T-helper 1 cell treated with Interleukin-12 subunit alpha and Interleukin-12 subunit beta and Interleukin-4 antibody, amounts not matched to agents 30 μg/mL and 1 μg/mL, for 36 hours (primary cell): ENCODE measurements around the gene SLC6A8.
A peak's percentile ranks its signal among the peaks of the same experiment; 100 is the strongest.

Source experiments
- H3K27ac Mint-ChIP-seq: one replicate; pipeline ENCODE4 v1.8.0; 2021; ENCODE audit warnings: mild to moderate bottlenecking, mixed read lengths
- H3K27me3 Mint-ChIP-seq: one replicate; pipeline ENCODE4 v1.8.0; 2021; ENCODE audit warnings: low read depth, mixed read lengths
- H3K36me3 Mint-ChIP-seq: one replicate; pipeline ENCODE4 v1.8.0; 2021; ENCODE audit warnings: low read depth, mixed read lengths
- H3K4me1 Mint-ChIP-seq: one replicate; pipeline ENCODE4 v1.8.0; 2021; ENCODE audit warnings: low read depth, mixed read lengths
- H3K4me3 Mint-ChIP-seq: one replicate; pipeline ENCODE4 v1.8.0; 2021; ENCODE audit warnings: mild to moderate bottlenecking, moderate library complexity, mixed read lengths
- H3K9me3 Mint-ChIP-seq: one replicate; pipeline ENCODE4 v1.8.0; 2021; ENCODE audit warnings: mixed read lengths

SLC6A8 gene

GRCh38 chrX:153687121-153688039 lies at the start of gene SLC6A8:
TSS of gene SLC6A8 (plus strand) at chrX:153687926. CDS start at chrX:153688575, 649 bp downstream.
- Mint-ChIP-seq H3K9me3 (no peaks in the 10 kb centered on the region), H3K36me3 (no peaks in the 10 kb centered on the region), H3K27ac (no peak within 1 kb of the TSS), H3K4me1 (no peaks in the 10 kb centered on the region), H3K27me3 (peaks cover 25% of the 10 kb centered on the region), H3K4me3 (peak within 1 kb of the TSS; percentile 74)

- Mint-ChIP-seq H3K4me1 (peaks cover 5% of the 10 kb centered on the region), H3K9me3 (no peaks in the 10 kb centered on the region), H3K27ac (no peak overlapping the region), H3K4me3 (no peak overlapping the region), H3K36me3 (no peaks in the 10 kb centered on the region), H3K27me3 (peaks cover 15% of the 10 kb centered on the region)
Observed at GRCh38 chrX:153638041-153638371, 49.7 kb upstream of the SLC6A8 start.

- H3K27me3 Mint-ChIP-seq: peaks cover 17% of the 10 kb centered on the region
- H3K4me1 Mint-ChIP-seq: peaks cover 5% of the 10 kb centered on the region
- no peaks in the 10 kb centered on the region for H3K9me3 Mint-ChIP-seq
- H3K4me3 Mint-ChIP-seq: no peak overlapping the region
- H3K27ac Mint-ChIP-seq: no peak overlapping the region
- H3K36me3 Mint-ChIP-seq: no peaks in the 10 kb centered on the region
Observed at GRCh38 chrX:153638436-153639176, 49.1 kb upstream of the SLC6A8 start.

GRCh38 chrX:153639177-153640044 lies 48.3 kb upstream of the SLC6A8 start:
- H3K27me3 Mint-ChIP-seq: peaks cover 17% of the 10 kb centered on the region
- no peaks in the 10 kb centered on the region for H3K36me3 Mint-ChIP-seq
- no peak overlapping the region for H3K27ac Mint-ChIP-seq
- H3K4me1 Mint-ChIP-seq: peaks cover 5% of the 10 kb centered on the region
- H3K9me3 Mint-ChIP-seq: no peaks in the 10 kb centered on the region
- no peak overlapping the region for H3K4me3 Mint-ChIP-seq

- Mint-ChIP-seq H3K4me3 (no peak overlapping the region), H3K27me3 (peaks cover 23% of the 10 kb centered on the region)
Observed at GRCh38 chrX:153640045-153640686, 47.6 kb upstream of the SLC6A8 start.

GRCh38 chrX:153640736-153641575 lies 46.8 kb upstream of the SLC6A8 start:
- no peak overlapping the region for H3K4me3 Mint-ChIP-seq
- H3K36me3 Mint-ChIP-seq: no peaks in the 10 kb centered on the region
- H3K27me3 Mint-ChIP-seq: peaks cover 29% of the 10 kb centered on the region
- no peak overlapping the region for H3K27ac Mint-ChIP-seq
- peaks cover 5% of the 10 kb centered on the region for H3K4me1 Mint-ChIP-seq
- H3K9me3 Mint-ChIP-seq: no peaks in the 10 kb centered on the region

More at GRCh38 chrX:153640045-153640686, 47.6 kb upstream of the SLC6A8 start:
- Mint-ChIP-seq H3K9me3 (no peaks in the 10 kb centered on the region), H3K36me3 (no peaks in the 10 kb centered on the region), H3K27ac (no peak overlapping the region), H3K4me1 (peaks cover 5% of the 10 kb centered on the region)

GRCh38 chrX:153641627-153642026 lies 46.1 kb upstream of the SLC6A8 start:
- Mint-ChIP-seq H3K27ac (no peak overlapping the region), H3K4me1 (peaks cover 5% of the 10 kb centered on the region), H3K27me3 (peaks cover 36% of the 10 kb centered on the region)

GRCh38 chrX:153642051-153642654 lies 45.6 kb upstream of the SLC6A8 start:
- Mint-ChIP-seq H3K27ac (no peak overlapping the region), H3K9me3 (no peaks in the 10 kb centered on the region), H3K4me3 (no peak overlapping the region), H3K27me3 (peaks cover 36% of the 10 kb centered on the region), H3K36me3 (no peaks in the 10 kb centered on the region), H3K4me1 (peaks cover 5% of the 10 kb centered on the region)

More at GRCh38 chrX:153641627-153642026, 46.1 kb upstream of the SLC6A8 start:
- Mint-ChIP-seq H3K36me3 (no peaks in the 10 kb centered on the region), H3K4me3 (no peak overlapping the region), H3K9me3 (no peaks in the 10 kb centered on the region)

GRCh38 chrX:153642655-153643430 lies 44.9 kb upstream of the SLC6A8 start:
- peaks cover 36% of the 10 kb centered on the region for H3K27me3 Mint-ChIP-seq
- H3K4me3 Mint-ChIP-seq: peak overlapping the region; percentile 53
- no peaks in the 10 kb centered on the region for H3K36me3 Mint-ChIP-seq
- H3K9me3 Mint-ChIP-seq: no peaks in the 10 kb centered on the region
- no peak overlapping the region for H3K27ac Mint-ChIP-seq
- H3K4me1 Mint-ChIP-seq: peaks cover 5% of the 10 kb centered on the region

- Mint-ChIP-seq H3K27me3 (peaks cover 40% of the 10 kb centered on the region), H3K27ac (no peak overlapping the region), H3K4me1 (peaks cover 5% of the 10 kb centered on the region), H3K36me3 (no peaks in the 10 kb centered on the region), H3K9me3 (no peaks in the 10 kb centered on the region), H3K4me3 (no peak overlapping the region)
Observed at GRCh38 chrX:153643431-153644351, 44.0 kb upstream of the SLC6A8 start.

GRCh38 chrX:153644356-153645125 lies 43.2 kb upstream of the SLC6A8 start:
- H3K9me3 Mint-ChIP-seq: no peaks in the 10 kb centered on the region
- no peak overlapping the region for H3K27ac Mint-ChIP-seq
- peaks cover 5% of the 10 kb centered on the region for H3K4me1 Mint-ChIP-seq
- H3K4me3 Mint-ChIP-seq: no peak overlapping the region
- peaks cover 42% of the 10 kb centered on the region for H3K27me3 Mint-ChIP-seq
- no peaks in the 10 kb centered on the region for H3K36me3 Mint-ChIP-seq
